ENCODE results near the gene MAML3. TPM values are rescaled to one million over a fixed set of nuclear protein-coding genes. Genes with fewer than 3 reads are reported as not detected.

Gene MAML3
- total RNA-seq, 1 experiment from 2014 or later: 14.8 TPM

DNA sequence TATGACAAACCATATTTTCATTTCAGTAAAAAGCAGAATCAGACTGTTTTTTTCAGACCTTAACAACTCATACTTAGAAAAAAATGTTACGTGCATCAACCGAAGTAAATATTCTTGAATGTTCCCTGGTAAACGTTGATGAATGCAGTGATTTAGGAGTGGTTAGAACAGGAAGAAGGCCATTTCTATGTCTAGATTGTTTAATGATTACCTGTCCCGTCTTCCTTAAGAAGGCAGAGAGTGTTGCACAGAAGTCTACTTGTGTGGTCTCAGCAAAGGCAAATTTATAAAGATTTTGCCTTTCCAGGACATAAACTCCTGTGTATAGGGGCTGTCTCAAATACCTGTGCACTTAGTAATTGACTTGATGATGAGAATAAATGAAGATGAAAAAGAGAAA is 353.9 kb downstream of the MAML3 start:
- no peak for DNase-seq (ENCODE audit: extremely low read depth, low read depth)

DNA sequence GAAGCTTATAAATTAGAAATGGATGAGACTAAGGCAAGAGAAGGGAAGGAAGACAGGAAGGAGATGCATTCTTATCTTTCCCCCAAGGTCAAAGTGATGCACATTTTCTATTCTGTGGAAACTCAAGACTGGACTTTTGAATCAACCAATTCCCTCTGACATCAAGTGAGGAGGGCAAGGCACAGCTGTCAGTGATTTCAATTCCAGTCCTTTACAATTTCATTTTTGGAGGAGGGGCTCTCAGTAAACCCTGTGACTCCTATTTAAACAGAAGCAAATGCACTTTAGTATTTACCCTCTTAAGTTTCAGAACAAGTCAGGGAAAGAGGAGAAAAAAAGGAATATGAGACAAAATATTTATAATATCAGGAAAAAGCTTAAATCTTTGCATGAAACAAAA is 354.4 kb downstream of the MAML3 start:
- no peak for DNase-seq (ENCODE audit: extremely low read depth, low read depth)

DNA sequence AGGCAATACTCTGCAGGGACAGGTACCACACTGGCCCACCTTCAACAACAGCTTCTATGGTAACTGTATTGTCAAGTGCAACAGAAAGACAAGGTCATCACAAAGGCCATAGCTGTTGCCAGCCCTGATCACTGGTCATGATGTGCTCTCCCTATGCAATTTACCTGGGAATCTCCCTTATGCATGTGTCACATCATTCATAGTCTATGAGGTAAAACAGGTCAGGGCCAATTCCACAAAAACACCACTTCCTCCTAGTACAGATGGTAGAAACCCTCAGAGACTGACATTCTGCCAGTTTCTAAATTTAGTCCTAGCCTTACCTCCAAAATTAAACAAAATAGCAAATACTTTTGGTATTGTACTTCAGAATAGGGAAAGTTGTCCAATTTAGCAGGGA is 355.5 kb downstream of the MAML3 start:
- DNase-seq (ENCODE audit: extremely low read depth, low read depth): no peak

DNA sequence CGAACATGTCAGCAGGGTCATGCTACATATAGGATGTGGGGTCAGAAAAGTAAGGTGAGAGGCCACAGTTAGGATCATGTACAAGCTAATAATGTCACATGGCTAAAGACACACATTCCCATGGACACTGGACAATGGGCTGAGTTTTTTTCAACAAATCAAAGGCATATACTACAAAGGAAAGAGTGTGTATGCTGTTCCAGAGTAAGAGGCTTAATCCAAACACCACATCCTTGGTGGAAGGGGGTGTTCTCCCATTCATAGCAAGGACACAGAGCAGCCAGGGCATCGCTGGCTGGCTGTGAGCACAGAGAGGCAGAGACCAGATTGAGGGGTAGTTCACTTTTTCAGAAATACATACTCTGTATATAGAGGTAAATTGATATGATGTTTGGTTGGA is 356.7 kb downstream of the MAML3 start:
- DNase-seq (ENCODE audit: extremely low read depth, low read depth): no peak

DNA sequence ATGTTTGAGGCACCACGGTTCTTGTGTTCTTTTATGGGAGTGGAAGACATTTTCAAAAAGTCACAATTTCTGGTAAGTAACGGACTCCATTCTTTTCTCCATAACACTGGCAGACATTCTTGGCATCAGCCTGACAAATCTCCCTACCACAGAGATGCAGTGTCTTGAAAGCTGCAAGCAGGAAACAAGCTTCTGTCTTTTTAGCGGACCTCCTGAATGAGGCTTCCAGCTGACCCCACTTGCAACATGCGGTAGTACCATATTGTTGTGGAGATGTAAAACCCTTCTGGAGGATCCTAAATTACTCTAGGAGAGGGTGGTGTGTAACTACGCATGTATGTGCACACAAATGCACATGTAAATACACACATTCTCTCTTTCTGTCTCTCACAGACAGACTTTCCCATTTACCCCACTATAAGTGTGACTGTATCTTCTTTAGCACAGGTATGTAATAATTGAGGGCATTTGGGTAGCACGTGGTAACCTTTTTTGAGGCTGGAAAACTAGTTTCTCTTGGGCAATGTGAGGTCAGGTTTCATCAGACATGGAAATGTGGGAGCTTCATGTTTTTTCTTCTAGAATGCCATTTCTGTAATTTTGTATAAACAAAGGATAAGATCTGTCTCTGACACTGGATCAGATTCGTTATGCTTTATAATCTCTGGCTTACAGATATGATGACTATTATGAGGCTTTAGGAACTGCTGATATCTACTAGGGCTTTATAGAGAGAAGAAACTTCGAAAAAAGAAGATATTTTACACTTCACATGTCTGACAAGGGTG is 358.3 kb downstream of the MAML3 start:
- DNase-seq (ENCODE audit: extremely low read depth, low read depth): no peak

DNA sequence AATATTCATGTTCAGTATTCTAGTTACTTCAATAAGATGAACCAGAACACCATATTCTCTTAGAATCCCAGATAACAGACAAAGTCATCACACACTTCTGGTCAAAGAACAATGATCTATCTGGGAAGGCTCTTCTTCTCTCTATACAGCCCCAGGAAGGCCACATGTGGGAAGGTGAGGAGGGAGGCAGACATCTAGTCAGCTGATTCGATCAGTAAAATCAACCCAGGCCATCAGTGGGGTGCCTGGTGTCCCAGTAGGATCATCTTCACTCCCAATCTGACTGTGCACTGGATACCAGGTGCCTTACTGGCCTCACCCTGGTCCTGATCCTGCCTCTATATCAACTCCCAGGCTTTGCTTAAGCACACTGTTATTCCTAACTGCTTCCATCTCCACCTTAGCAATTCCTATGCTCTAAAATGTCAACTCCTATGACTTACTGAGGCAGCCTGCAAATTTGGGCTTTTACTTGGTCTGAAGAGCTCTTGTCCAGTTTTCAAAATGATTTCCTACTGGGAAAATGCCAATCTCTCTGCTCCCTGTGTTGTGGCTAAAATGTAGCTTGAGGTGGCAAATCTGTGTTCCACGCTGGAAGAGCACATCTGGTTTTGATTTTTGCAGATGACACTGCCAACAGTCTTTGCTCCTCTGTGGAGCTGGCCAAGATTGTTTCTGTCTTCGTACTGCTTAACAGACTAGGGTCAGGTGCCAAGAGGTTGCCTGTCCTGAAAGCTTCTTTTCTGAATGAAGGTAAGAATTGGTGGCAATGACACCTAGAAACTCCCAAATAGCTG is 359.6 kb downstream of the MAML3 start:
- no peak for DNase-seq (ENCODE audit: extremely low read depth, low read depth)

DNA sequence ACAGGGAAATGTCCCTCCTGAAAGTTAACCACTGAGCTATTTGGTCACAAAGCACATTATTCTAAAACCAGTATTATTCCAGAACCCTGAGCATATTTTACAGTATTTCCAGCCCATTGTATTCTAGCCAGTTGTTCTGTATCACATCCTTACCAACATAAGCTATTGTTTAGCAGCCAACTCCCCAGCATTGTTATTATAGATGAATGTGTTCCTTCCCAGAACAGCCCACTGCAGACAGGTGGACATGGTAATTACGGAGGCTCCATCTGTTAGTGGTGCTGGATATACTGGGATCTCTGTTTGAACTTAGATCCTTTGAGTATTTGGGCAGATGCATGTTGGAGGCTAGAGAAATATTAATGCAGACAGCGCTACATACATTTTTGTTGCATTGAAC is 362.3 kb downstream of the MAML3 start:
- no peak for DNase-seq (ENCODE audit: extremely low read depth, low read depth)

DNA sequence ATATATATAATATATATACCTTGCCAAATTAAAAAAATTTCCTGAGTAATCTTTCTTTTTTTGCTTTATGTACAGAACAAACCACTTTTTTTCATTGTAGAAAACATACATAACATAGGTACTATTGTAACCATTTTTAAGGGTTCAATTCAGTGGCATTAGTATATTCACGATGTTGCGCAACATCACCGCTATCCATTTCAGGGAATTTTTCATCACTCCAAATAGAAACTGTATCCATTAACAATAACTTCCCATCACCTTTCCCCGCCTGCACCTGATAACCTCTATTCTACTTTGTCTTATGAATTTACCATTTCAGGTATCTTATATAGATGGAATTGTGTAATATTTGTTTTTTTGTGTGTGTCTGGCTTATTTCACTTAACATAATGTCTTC is 363.7 kb downstream of the MAML3 start:
- no peak for DNase-seq (ENCODE audit: extremely low read depth, low read depth)

DNA sequence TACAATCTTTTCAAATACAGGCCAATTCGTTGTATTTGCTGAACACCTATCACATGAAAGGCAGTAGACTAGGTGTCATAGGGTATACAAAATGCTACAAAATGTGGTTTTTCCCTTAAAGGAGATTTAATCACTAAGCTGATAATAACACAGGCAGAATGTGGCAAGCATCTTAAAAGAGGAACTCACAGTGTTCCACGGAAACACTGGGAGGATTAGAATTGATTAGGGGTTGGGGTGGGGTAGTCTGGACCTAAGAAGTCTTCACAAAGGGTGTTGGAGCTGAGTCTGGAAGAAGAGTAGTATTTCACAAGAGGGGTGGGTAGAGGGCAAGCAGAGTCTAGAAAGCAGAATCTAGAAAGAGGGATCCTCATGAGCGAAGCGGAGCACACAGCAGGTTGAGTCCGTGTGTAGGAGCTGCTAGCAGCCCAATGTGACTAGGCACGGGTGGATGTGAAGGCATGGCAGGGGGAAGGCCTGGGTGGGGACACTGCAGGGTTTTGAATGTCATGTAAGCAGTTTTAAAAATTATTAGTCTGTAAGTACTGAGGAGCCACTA is 364.8 kb downstream of the MAML3 start:
- DNase-seq (ENCODE audit: extremely low read depth, low read depth): no peak

DNA sequence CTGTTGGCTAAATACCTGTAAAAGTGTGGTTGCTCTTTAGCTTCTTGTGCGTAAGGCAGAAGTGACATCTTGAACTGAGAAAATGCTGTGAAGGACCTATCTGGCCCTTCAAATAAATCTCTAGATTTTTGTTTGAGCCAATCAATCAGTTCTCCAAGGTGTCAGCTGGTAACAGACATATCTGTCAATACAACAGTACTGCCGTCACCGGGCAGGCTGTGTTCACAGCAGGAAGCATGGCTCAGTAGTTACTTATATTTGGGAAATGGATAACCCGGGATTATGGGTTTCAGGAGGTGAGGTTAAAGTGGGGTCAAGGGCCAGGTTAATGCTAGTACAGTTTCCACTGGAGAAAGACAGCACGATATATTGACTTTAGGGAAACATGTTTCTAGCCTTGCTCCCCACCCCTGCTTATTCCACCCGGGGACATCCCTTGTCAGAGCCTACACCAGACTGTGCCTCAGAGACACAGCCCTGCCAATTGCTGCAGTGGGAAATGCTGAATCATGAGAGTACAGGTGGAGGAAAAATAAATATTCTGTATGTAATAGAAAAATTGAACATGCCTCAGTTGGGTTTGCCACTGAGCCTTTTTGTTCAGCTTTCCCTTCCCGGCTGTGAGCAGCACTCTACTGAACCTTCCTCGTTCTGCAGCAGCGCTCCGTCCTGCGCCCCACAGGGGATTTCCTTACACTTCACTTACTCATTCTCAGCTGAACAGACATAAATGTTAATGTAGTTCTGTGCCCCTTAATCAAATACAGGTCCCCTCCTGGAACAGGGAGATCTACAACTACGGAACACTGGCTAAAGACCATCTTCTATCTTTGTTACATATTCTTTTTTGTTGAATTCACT is 367.3 kb downstream of the MAML3 start:
- no peak for DNase-seq (ENCODE audit: extremely low read depth, low read depth)

DNA sequence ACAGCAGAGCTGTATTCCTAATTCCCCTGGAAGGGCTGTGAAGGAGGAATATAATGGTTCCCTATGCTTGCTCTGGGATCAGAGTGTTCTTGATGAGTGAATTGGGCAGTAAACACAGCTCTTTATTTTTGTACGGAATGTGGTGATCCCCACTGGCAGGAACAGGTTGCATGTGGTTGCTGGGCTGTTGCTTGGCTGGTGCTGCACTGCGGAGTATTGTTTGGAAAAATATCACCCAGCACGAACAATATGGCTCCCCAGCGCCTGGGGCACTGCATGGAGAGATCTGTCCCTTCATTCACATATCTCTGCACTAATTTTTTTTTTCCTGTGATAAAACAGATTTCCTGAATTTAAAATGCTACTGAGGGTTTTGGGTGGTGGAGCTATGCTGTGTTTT is 368.6 kb downstream of the MAML3 start:
- DNase-seq (ENCODE audit: extremely low read depth, low read depth): no peak

DNA sequence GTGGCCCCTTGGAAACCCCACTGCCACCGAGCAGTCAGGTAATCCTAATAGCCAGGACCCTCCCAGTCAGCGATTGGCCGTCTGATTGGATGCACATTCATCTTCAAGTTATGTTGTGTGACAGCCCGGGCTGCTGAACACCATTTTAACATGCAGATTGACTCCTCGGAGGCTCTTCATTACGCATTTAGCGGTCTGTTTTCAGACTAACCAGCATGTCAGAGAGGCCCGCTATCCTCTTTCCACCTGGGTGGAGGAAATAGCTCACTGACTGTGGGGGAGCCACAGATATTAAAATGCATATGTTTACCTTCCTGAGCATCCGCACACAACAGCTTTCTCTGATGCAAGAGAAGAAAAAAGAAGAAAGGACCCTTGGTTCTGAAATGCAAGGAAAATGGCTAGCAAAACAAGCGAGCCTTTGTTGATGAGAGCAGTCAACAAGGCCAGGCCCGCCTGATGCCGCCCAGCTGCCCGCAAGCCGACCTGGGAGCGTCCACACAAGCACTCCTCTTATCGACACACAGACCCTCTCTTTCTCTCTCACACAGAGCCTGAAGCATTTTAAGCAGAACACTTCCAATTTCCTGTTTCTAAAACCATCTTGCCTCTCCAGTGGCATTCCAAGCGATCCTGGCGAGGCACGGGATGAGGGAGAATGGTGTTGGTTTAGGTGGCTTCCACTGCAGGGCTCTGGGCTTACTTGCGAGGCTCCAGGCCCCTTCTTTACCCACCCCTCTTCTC is 370.1 kb downstream of the MAML3 start:
- DNase-seq (ENCODE audit: extremely low read depth, low read depth): no peak

DNA sequence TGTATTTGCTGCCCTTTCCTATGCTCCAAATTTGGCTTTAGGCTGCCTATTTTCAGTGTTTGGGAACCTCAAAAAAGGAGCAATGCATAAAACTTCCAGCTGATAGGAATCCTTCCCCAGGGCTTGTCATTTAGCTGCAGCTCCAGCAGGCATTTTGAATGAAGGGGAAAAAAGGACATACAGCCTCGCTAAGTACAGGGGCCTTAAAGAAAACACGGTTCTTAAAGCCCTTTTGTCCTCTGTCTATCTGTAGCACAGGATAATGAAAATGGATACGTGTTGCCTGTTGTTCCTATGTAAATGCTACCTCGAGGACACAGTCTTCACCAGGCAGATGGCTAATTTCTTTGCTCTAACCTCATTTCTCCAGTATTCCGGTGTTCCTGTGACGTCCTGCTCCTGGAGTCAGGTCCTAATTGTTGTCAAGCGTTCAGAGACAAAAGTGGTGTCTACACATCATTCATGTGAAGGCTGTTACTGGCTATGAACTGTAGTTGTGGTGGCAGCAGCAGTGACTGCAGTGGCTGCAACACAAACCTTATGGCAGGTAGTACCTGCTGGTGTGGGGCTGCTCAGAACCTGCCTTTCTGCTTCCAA is 371.0 kb downstream of the MAML3 start:
- no peak for DNase-seq (ENCODE audit: extremely low read depth, low read depth)

DNA sequence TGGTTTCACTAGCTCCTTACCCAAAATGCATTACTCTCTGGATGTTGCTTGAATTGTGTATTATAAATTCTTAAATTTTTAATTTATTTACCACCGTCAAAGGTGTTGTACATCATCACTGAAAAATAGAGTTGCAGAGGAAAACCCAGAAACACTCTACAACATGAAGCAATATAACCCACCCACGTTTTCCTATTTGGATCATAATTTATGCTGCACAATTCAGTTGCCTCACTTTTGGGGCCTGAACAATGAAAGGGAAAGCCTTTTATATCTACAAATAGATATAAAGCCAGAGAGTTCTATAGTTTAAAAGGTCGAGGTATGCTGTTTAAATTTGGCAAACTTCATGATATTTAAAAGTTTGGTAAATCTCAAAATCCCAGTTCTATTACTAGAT is 372.9 kb downstream of the MAML3 start:
- DNase-seq (ENCODE audit: extremely low read depth, low read depth): no peak

DNA sequence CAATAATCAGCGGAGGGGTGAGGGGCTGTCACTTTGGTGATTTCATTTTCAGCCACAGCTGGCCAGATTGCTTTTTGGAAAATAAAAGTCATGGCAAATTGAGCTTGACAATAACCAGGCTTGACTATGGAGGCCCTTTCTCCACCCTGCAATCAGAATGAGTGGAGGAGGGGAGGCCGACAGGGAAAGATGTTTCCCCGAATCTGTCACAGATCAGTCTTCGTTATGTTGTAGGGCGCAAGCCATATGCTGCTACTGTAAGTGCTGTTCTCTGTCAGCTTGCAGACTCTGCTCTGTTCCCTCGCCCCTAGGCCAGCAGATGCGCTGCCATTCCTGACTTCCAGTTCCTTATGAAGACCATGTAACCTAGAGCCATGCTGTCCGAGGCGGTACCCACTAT is 374.3 kb downstream of the MAML3 start:
- no peak for DNase-seq (ENCODE audit: extremely low read depth, low read depth)

DNA sequence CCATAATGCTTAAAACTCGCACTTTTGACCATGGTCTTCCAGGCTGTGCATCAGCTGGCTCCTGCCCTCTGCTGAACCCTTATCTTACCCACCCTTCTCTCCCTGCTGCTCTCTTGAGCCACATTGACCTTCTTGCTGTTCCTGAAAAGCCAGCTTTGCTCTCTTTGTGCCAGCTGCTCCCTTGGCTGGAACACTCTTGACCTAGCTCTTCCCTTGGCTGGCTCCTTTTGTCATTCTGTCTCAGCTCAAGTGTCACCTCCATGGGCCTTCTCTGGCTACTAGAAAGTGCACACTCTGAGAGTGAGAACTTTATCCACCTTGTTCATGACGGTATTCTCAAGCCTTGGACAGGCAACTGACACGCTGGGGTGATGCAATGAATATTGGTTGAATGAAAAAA is 376.2 kb downstream of the MAML3 start:
- DNase-seq (ENCODE audit: extremely low read depth, low read depth): no peak

DNA sequence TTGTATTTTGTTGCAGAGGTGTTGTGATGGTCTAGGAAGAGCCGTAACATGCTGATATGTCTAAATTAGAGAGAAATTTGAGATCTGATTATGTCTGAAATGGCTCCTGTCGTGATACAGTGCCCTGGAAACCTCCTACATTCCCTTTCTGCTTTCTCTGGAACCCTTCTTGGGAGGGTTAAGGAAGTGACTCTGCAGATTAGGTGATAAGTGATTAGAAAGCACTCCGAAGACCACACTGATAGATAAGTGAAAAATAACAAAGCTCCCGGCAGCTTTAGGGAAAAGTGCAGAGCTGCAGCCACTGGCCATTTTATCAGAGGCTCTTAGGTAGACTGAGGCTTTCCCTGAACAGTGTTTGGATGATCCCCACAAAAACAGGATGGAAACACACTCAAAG is 377.7 kb downstream of the MAML3 start:
- no peak for DNase-seq (ENCODE audit: extremely low read depth, low read depth)

DNA sequence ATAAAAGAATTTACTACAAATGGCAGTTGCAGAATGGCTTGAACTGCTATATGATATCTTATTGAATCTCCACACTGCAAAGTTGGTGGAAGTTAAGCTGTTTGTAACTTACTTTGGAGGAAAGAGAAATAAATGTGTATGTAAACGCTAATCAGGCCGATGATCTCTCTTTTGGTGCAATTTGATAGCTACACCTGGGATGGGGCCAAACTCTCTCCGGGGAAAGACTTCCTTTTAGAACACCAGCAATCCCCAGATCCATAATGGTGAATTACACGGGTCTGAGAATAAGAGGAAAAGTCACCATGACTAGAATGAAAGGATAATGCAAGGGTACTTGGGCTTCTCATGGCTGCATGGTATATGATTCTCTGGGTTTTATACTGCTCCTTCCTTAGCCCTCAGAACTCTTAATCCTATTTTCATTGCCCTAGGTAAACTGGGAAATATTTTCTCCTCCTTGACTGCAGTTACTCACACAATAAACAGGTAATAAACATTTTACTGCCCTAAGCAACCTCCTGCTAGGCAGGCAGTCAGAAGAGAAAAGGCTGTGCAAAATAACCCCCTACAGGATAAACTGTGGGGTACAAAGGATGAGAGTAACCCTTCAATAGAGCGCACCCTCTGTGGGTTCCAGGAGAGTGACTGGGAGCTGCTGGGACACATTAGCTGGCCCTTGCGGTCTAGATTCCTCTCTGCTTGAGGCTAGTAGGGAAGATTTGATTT is 379.1 kb downstream of the MAML3 start:
- no peak for DNase-seq (ENCODE audit: extremely low read depth, low read depth)

Measured in NCI-H460 (cell line).